ENCODE results near the gene RPLP2. TPM values are rescaled to one million over a fixed set of nuclear protein-coding genes. Genes with fewer than 3 reads are reported as not detected.

Gene RPLP2
- total RNA-seq, 1 experiment from 2014 or later, result 2,142 TPM

DNA sequence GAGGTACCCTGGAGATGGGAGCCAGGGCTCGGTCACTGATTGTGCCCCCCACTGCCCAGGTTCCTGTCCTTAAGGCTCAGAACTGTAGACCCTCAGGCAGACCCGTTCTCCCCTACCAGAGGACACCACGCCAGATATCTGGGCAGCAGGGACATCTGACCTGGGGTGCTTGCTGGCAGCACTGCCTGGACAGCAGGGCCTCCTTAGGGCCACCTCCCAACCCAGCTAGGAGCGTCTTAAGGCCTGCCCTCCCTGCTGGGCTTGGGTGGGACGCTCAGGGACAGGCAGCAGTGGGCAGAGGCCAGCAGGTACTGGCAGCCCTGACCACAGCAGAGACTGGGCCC is 29.5 kb downstream of the RPLP2 start:
- CTCF ChIA-PET, result interaction anchor here (0.7 to 1.3 kb wide), 2 partner anchors 64 to 134 kb away, joined by 3 to 4 read pairs; no protein-coding TSS in a partner anchor
- Mint-ChIP-seq H3K27ac (ENCODE audit: low read depth, unreplicated experiment) (peak overlapping the region; percentile 63), H3K36me3 (ENCODE audit: insufficient read depth, unreplicated experiment) (peaks cover 84% of the 10 kb centered on the region)

DNA sequence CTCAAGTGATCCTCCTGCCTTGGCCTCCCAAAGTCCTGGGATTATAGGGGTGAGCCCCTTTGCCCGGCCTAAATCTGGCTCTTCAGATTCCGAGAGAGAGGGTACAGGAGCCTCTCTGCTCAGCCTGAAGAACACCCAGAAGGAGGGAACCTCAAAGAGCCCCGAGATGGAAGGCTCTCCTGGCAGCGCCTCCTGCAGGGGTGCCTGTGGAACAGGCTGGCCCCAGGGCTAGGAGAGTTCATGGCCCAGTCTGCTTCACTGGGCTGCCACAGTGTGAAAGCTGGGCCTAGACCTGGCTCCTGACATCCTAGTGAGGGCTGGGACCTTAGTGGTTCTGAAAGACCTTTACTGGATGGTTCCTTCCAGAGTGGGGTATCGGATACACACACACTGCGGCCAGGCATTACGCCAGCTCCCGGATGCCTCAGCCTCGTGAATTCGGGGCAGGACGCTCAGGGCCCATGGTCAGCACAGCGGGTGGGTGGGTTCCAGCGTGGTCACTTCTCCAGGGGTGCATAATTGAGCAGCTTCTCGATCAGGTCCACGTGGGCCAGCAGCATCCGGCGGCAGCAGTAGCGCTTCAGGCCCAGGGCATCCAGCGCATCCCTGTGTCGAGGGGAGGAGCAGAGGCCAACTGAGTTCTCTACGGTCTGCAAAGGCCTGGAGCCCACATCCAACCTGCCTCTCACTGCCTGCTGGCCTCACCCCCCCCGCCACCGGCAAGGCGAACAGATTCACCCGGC is 30.3 kb downstream of the RPLP2 start:
- TF ChIP-seq, protein P1, sequence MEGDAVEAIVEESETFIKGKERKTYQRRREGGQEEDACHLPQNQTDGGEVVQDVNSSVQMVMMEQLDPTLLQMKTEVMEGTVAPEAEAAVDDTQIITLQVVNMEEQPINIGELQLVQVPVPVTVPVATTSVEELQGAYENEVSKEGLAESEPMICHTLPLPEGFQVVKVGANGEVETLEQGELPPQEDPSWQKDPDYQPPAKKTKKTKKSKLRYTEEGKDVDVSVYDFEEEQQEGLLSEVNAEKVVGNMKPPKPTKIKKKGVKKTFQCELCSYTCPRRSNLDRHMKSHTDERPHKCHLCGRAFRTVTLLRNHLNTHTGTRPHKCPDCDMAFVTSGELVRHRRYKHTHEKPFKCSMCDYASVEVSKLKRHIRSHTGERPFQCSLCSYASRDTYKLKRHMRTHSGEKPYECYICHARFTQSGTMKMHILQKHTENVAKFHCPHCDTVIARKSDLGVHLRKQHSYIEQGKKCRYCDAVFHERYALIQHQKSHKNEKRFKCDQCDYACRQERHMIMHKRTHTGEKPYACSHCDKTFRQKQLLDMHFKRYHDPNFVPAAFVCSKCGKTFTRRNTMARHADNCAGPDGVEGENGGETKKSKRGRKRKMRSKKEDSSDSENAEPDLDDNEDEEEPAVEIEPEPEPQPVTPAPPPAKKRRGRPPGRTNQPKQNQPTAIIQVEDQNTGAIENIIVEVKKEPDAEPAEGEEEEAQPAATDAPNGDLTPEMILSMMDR (IDR thresholded peaks at IDR 0.05; ENCODE audit: unreplicated experiment), result peak; percentile 20
- no peak overlapping the region for H3K27ac Mint-ChIP-seq (ENCODE audit: low read depth, unreplicated experiment)
- intact Hi-C loops (cut with micrococcal nuclease), result loop anchor here (5.0 kb wide), 1 partner anchor 33 kb away; the partner anchor contains the start of genes PIDD1 and RPLP2
- peaks cover 21% of the 10 kb centered on the region for H3K4me1 Mint-ChIP-seq (ENCODE audit: insufficient read depth, unreplicated experiment)
- no peaks in the 10 kb centered on the region for H3K27me3 Mint-ChIP-seq (ENCODE audit: insufficient read depth, unreplicated experiment)
- ChIA-PET CTCF (interaction anchor here (0.6 to 1.4 kb wide), 5 partner anchors 17 to 469 kb away, joined by 3 to 4 read pairs (median 3); partner anchors contain the start of gene TOLLIP), POLR2A (interaction anchor here (0.9 to 11.4 kb wide), 7 partner anchors 15 to 325 kb away, joined by 3 to 274 read pairs (median 10); partner anchors contain the start of genes PNPLA2 and RPLP2)
- no TSS peak for BruUV-seq (replicated peaks)
- peak overlapping the region; percentile 87 for H3K4me3 Mint-ChIP-seq (ENCODE audit: unreplicated experiment)
- H3K9me3 Mint-ChIP-seq (ENCODE audit: unreplicated experiment), result no peaks in the 10 kb centered on the region
- peaks cover 76% of the 10 kb centered on the region for H3K36me3 Mint-ChIP-seq (ENCODE audit: insufficient read depth, unreplicated experiment)
- DNase-seq (ENCODE audit: unreplicated experiment), result no peak

More for the DNA sequence above, 29.5 kb downstream of the RPLP2 start:
- DNase-seq (ENCODE audit: unreplicated experiment), result no peak
- BruUV-seq (replicated peaks), result no TSS peak
- TF ChIP-seq, protein P1 (IDR thresholded peaks at IDR 0.05; ENCODE audit: unreplicated experiment), result no peak
- H3K4me3 Mint-ChIP-seq (ENCODE audit: unreplicated experiment), result peak overlapping the region; percentile 41
- peaks cover 18% of the 10 kb centered on the region for H3K4me1 Mint-ChIP-seq (ENCODE audit: insufficient read depth, unreplicated experiment)
- no peaks in the 10 kb centered on the region for H3K27me3 Mint-ChIP-seq (ENCODE audit: insufficient read depth, unreplicated experiment)
- H3K9me3 Mint-ChIP-seq (ENCODE audit: unreplicated experiment), result no peaks in the 10 kb centered on the region
- POLR2A ChIA-PET, result interaction anchor here (0.6 to 11.4 kb wide), 6 partner anchors 14 to 103 kb away, joined by 3 to 274 read pairs (median 5); partner anchors contain the start of genes PNPLA2 and RPLP2
- intact Hi-C loops (cut with micrococcal nuclease), result no loop called here

DNA sequence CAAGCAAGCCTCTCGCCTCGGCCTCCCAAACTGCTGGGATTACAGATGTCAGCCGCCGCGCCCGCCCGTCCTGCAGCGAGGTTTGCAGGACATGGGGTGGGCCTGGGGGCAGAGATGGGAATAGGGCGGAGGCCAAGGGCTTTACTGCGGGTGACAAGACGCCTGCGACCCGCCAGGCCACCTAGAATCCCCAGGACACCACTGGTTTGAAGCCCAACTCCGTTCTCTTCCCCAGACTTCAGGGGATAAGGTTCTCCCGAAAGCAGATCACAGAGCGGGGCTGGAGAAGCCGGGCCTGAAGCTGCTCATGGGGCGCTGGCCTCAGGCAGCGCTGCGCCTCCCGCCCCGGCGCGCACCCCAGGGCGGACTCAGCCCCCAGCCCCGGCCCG is 32.2 kb downstream of the RPLP2 start:
- TSS peak; percentile 79 for BruUV-seq (replicated peaks)
- Mint-ChIP-seq H3K27ac (ENCODE audit: low read depth, unreplicated experiment) (peak overlapping the region; percentile 90), H3K4me3 (ENCODE audit: unreplicated experiment) (peak overlapping the region; percentile 87), H3K4me1 (ENCODE audit: insufficient read depth, unreplicated experiment) (peaks cover 31% of the 10 kb centered on the region), H3K36me3 (ENCODE audit: insufficient read depth, unreplicated experiment) (peaks cover 59% of the 10 kb centered on the region), H3K27me3 (ENCODE audit: insufficient read depth, unreplicated experiment) (no peaks in the 10 kb centered on the region), H3K9me3 (ENCODE audit: unreplicated experiment) (no peaks in the 10 kb centered on the region)
- CTCF ChIA-PET, result no interaction called here
- TF ChIP-seq, protein P1 (IDR thresholded peaks at IDR 0.05; ENCODE audit: unreplicated experiment), result no peak
- no peak for DNase-seq (ENCODE audit: unreplicated experiment)
- intact Hi-C loops (cut with micrococcal nuclease), result loop anchor here (5.0 kb wide), 1 partner anchor 35 kb away; the partner anchor contains the start of genes PIDD1 and RPLP2
- POLR2A ChIA-PET, result interaction anchor here (0.6 to 7.2 kb wide), 9 partner anchors 8 to 457 kb away, joined by 3 to 141 read pairs (median 10); partner anchors contain the start of genes CD151, PNPLA2 and RPLP2

DNA sequence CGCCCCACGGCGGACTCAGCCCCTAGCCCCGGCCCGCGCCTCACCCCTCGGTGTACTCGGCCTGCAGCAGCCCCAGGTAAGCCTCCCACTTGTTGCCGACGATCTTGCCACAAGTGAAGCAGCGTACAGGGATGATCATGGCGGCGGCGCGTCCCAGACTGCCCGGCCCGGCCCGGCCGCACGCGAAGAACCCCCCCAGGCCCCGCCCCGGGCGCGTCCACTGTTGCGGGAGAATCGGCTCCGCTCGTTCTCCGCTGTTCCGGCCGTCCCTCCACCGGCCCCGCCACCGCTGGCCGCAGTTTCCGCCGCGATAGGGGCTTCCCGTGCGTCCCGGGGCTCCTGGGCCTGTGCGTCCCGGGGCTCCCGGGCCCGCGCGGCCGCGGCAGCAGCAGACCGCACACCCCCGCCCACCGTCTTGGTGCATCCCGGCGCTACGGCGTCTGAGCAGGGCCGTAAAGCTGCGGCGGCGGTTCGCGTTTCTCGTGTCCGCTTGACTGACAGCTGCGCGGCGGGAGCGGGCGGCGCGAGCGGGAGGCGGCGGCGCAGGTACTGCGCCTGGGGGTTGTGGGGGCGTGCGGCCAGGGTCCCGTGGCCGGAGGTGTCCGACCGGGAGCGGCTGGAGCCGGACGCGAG is 32.7 kb downstream of the RPLP2 start, which contains the start of the genes POLR2L and TSPAN4:
Gene POLR2L (minus strand): TSS at position 160 of the 633 bp plus-strand sequence. CDS start 21 bp downstream, at position 139.
Gene TSPAN4 (plus strand): TSS at position 483 of the 633 bp plus-strand sequence. CDS start 7,453 bp downstream, outside the sequence.
- H3K27ac Mint-ChIP-seq (ENCODE audit: low read depth, unreplicated experiment), result peak within 1 kb of the TSS; percentile 90
- peak; percentile 87 for DNase-seq (ENCODE audit: unreplicated experiment)
- H3K4me3 Mint-ChIP-seq (ENCODE audit: unreplicated experiment), result peak within 1 kb of the TSS; percentile 87
- no TSS peak for BruUV-seq (replicated peaks)
- ChIA-PET CTCF (no interaction called here), POLR2A (interaction anchor here (0.6 to 7.2 kb wide), 11 partner anchors 8 to 467 kb away, joined by 3 to 141 read pairs (median 8); partner anchors contain the start of genes CD151, CHID1, PNPLA2 and RPLP2)
- TF ChIP-seq, protein P1 (IDR thresholded peaks at IDR 0.05; ENCODE audit: unreplicated experiment), result no peak
- H3K27me3 Mint-ChIP-seq (ENCODE audit: insufficient read depth, unreplicated experiment), result no peaks in the 10 kb centered on the region
- H3K4me1 Mint-ChIP-seq (ENCODE audit: insufficient read depth, unreplicated experiment), result peaks cover 31% of the 10 kb centered on the region
- H3K9me3 Mint-ChIP-seq (ENCODE audit: unreplicated experiment), result no peaks in the 10 kb centered on the region
- intact Hi-C loops (cut with micrococcal nuclease), result loop anchor here (5.0 kb wide), 1 partner anchor 35 kb away; the partner anchor contains the start of genes PIDD1 and RPLP2
- H3K36me3 Mint-ChIP-seq (ENCODE audit: insufficient read depth, unreplicated experiment), result peaks cover 57% of the 10 kb centered on the region
